Endothelial cell (in vitro differentiated cells): Measurements from ENCODE around the gene CACNA2D3. TPM values are rescaled to one million over a fixed set of nuclear protein-coding genes. Genes with fewer than 3 reads are reported as not detected.

Experiments used
- DNase-seq: peaks from one replicate; pipeline ENCODE4 v3.0.0; 2021; ENCODE audit warnings: low spot score
- H3K27ac Mint-ChIP-seq: one replicate; pipeline ENCODE4 v1.8.0; 2021; ENCODE audit warnings: mixed read lengths, inconsistent platforms; ENCODE audit not compliant: unreplicated experiment
- H3K27me3 Mint-ChIP-seq: one replicate; pipeline ENCODE4 v1.8.0; 2021; ENCODE audit warnings: mild to moderate bottlenecking, moderate library complexity, mixed read lengths, inconsistent platforms; ENCODE audit not compliant: unreplicated experiment
- H3K36me3 Mint-ChIP-seq: one replicate; pipeline ENCODE4 v1.8.0; 2021; ENCODE audit warnings: mild to moderate bottlenecking, low read depth, mixed read lengths, inconsistent platforms; ENCODE audit not compliant: unreplicated experiment
- H3K4me1 Mint-ChIP-seq: one replicate; pipeline ENCODE4 v1.8.0; 2021; ENCODE audit warnings: mild to moderate bottlenecking, mixed read lengths, inconsistent platforms; ENCODE audit not compliant: unreplicated experiment
- H3K4me3 Mint-ChIP-seq: one replicate; pipeline ENCODE4 v1.8.0; 2021; ENCODE audit warnings: mild to moderate bottlenecking, mixed read lengths, inconsistent platforms; ENCODE audit not compliant: unreplicated experiment
- H3K9me3 Mint-ChIP-seq: one replicate; pipeline ENCODE4 v1.8.0; 2021; ENCODE audit warnings: mixed read lengths, inconsistent platforms; ENCODE audit not compliant: unreplicated experiment
- total RNA-seq: library from RNA; stranded (reverse); fragmentation: NEBNext Ultra II Directional; extraction: Animal tissue kit (Norgen Biotek cat#: 25700); gene quantifications from one replicate; pipeline ENCODE4 v1.2.1, GENCODE V29; 2021; ENCODE audit not compliant: unreplicated experiment
- TF ChIP-seq, protein P1 (sequence below): fragments of 200-600 bp; sonication (generic); IDR thresholded peaks from one replicate; pipeline ENCODE4 v1.5.0; 2021; ENCODE audit warnings: antibody characterized with exemption; ENCODE audit not compliant: unreplicated experiment

Gene CACNA2D3
- total RNA-seq, 1 donor from 2014 or later, result 0.46 TPM

DNA sequence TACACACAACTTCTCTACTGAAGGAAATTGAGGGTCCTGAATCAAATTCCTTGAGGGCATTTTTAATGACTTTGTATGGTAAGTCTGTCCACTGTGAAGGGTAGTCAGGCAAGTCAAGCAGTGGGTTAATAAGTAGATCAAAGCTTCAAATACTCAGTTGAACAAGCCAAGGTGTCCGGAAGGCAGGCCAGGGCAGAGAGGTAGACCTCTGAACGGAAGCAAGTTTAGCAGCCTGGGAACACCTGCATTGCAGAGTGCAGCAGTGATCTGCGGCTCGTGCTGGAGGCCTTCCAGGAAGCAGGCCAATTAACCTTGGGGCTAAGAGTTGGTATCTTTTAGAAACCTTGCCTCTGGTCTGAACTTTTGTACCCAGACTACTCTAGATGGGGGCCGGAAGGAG is 661.7 kb downstream of the CACNA2D3 start:
- no peaks in the 10 kb centered on the region for H3K36me3 Mint-ChIP-seq
- H3K27me3 Mint-ChIP-seq, result peaks cover 2% of the 10 kb centered on the region
- no peak overlapping the region for H3K4me3 Mint-ChIP-seq
- no peak for DNase-seq
- H3K4me1 Mint-ChIP-seq, result no peaks in the 10 kb centered on the region
- H3K27ac Mint-ChIP-seq, result no peak overlapping the region
- H3K9me3 Mint-ChIP-seq, result peaks cover 8% of the 10 kb centered on the region
- TF ChIP-seq, protein P1, sequence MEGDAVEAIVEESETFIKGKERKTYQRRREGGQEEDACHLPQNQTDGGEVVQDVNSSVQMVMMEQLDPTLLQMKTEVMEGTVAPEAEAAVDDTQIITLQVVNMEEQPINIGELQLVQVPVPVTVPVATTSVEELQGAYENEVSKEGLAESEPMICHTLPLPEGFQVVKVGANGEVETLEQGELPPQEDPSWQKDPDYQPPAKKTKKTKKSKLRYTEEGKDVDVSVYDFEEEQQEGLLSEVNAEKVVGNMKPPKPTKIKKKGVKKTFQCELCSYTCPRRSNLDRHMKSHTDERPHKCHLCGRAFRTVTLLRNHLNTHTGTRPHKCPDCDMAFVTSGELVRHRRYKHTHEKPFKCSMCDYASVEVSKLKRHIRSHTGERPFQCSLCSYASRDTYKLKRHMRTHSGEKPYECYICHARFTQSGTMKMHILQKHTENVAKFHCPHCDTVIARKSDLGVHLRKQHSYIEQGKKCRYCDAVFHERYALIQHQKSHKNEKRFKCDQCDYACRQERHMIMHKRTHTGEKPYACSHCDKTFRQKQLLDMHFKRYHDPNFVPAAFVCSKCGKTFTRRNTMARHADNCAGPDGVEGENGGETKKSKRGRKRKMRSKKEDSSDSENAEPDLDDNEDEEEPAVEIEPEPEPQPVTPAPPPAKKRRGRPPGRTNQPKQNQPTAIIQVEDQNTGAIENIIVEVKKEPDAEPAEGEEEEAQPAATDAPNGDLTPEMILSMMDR, result no peak

DNA sequence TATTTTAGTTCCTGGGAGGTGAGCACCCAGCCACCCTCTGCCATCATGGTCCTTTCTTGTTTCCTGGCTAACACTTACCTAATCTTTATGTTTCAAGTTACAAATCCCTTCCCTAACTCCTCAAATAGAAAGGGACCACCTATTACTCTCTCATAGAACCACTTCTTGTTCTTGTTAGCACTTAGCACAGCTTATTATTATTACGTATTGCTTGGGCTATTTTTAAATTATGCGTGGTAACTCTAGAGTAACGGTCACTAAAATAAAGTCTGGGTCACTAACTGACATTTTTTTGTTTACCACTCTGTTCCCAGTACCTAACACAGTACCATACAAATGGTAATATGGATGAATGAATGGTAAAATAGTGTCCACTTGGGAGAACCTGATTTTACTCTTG is 663.6 kb downstream of the CACNA2D3 start:
- no peak for DNase-seq
- Mint-ChIP-seq H3K4me3 (no peak overlapping the region), H3K36me3 (no peaks in the 10 kb centered on the region), H3K9me3 (peaks cover 8% of the 10 kb centered on the region), H3K27me3 (peaks cover 2% of the 10 kb centered on the region), H3K4me1 (no peaks in the 10 kb centered on the region), H3K27ac (no peak overlapping the region)
- TF ChIP-seq, protein P1, result no peak

DNA sequence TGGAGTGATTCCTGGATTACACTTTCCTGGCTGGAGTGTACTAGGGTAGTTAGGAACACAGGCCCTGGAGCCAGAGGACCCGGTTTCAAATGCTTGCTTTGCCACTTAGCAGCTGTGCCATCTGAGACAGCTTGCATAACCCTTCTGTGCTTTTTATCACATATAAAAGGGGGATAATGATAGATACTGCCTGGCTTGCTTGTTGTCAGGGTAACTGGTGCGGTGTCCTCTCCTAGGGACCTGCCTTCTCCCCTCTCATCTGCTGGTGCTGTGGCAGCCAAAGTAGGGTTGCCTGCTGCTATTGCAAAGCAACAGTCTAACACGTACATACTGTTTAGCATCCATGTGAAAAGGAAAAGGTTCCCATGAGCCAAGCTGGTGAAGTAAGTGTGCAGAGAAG is 667.7 kb downstream of the CACNA2D3 start:
- Mint-ChIP-seq H3K36me3 (no peaks in the 10 kb centered on the region), H3K4me1 (no peaks in the 10 kb centered on the region), H3K4me3 (no peak overlapping the region), H3K9me3 (peaks cover 8% of the 10 kb centered on the region), H3K27me3 (peaks cover 2% of the 10 kb centered on the region), H3K27ac (no peak overlapping the region)
- TF ChIP-seq, protein P1, result no peak
- DNase-seq, result no peak

DNA sequence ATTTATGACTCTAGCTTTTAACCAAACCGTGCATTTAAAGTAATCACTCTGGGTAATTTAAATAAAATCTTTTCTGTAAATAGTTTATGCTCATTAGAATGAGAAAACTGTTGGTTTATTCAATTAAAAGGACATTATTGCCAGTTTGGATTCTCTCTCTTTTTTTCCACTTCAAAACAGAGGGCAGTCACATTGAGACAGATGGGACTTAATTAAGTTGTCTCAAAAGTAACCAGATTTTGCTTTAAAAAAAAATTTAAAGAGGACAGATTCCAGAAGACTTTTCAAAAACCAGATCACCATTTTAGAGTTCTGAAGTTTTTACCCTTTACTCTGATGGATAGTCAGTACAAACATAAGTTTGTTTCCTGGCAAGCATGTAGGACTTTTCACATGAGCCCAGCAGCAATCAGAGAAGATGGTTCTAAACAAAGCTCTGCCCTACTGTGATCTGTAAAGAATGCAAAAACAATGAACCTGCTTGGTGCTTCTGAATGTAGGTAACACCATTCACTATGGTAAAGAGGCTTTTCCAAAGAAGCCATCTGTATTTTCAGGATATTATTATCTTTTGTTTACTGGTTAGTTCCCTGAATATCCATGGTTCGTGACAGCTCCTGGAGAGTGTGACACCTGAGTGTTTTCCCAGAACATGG is 669.3 kb downstream of the CACNA2D3 start:
- TF ChIP-seq, protein P1, result no peak
- Mint-ChIP-seq H3K4me3 (no peak overlapping the region), H3K4me1 (no peaks in the 10 kb centered on the region), H3K9me3 (peaks cover 8% of the 10 kb centered on the region), H3K27me3 (no peaks in the 10 kb centered on the region), H3K36me3 (no peaks in the 10 kb centered on the region), H3K27ac (no peak overlapping the region)
- no peak for DNase-seq

DNA sequence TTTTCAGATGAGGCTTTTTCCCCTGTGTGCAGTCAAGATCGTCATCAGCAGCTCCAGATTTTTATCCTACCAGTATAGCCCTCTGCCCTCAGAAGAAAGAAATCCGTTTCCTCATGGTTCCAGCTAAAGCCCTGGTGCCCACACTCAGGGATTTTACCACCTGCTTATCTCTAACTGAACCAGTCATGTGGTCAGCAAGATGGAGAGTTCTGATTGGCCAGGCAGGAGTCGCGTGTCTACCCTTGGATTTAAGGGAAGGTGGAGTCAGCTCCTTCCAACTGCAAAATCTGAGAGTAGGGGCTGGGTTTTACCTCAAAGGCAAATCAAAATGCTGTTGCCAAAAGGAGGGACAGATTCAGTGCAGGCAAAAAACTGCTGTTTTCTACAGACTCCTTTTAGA is 670.2 kb downstream of the CACNA2D3 start:
- no peak overlapping the region for H3K27ac Mint-ChIP-seq
- TF ChIP-seq, protein P1, result no peak
- no peaks in the 10 kb centered on the region for H3K4me1 Mint-ChIP-seq
- no peak overlapping the region for H3K4me3 Mint-ChIP-seq
- no peaks in the 10 kb centered on the region for H3K36me3 Mint-ChIP-seq
- no peaks in the 10 kb centered on the region for H3K27me3 Mint-ChIP-seq
- peaks cover 4% of the 10 kb centered on the region for H3K9me3 Mint-ChIP-seq
- no peak for DNase-seq
